ENCODE measurements around the gene IL17RE. TPM values are rescaled to one million over a fixed set of nuclear protein-coding genes. Genes with fewer than 3 reads are reported as not detected.

IL17RE gene
- total RNA-seq, 1 experiment from 2014 or later, result 4.0 TPM

- Histone ChIP-seq H3K27ac (ENCODE audit: low read length) (peak overlapping the region; percentile 93), H3F3A (ENCODE audit: low read length, unreplicated experiment) (peaks cover 20% of the 10 kb centered on the region), H3K4me2 (ENCODE audit: low read length) (peak overlapping the region; percentile 79), H3K36me3 (ENCODE audit: low read depth, low read length) (peaks cover 13% of the 10 kb centered on the region; the same call in 1 of the 2 replicates), H3K4me1 (ENCODE audit: insufficient read depth, low read length) (peaks cover 57% of the 10 kb centered on the region), H3K9me2 (replicated peaks; ENCODE audit: low read length) (no peaks in the 10 kb centered on the region), H3K27me3 (ENCODE audit: low read length) (no peaks in the 10 kb centered on the region), H3K9me3 (ENCODE audit: low read length) (no peaks in the 10 kb centered on the region), H3K9ac (ENCODE audit: low read length) (peak overlapping the region; percentile 65), H2AFZ (ENCODE audit: low read length) (peak overlapping the region; percentile 44; the same call in 1 of the 2 replicates), H3K79me2 (ENCODE audit: low read length) (peaks cover 16% of the 10 kb centered on the region), H3K4me3 (ENCODE audit: low read length) (peak overlapping the region; percentile 46), H4K20me1 (ENCODE audit: low read length) (no peaks in the 10 kb centered on the region)
- ChIA-PET CTCF (interaction anchor here (0.6 to 1.0 kb wide), 4 partner anchors 19 to 84 kb away, joined by 3 to 8 read pairs (median 4); partner anchors contain the start of gene IL17RC), POLR2A (ENCODE audit: unreplicated experiment) (interaction anchor here (0.5 to 1.1 kb wide), 2 partner anchors 15 to 35 kb away, joined by 5 to 8 read pairs; no protein-coding TSS in a partner anchor)
- BruUV-seq (replicated peaks), result TSS peak; percentile 56
- ATAC-seq (peak; percentile 85), DNase-seq (peak; percentile 99)
- intact Hi-C loops (cut with micrococcal nuclease), result loop anchor here (1.0 to 5.0 kb wide), 4 partner anchors 15 to 55 kb away; partner anchors contain the start of genes CRELD1 and RPUSD3
- no peak for TF ChIP-seq EZH2phosphoT487 (IDR thresholded peaks at IDR 0.05; ENCODE audit: borderline replicate concordance, low read length)
- no peak for TF ChIP-seq CTCF (conservative IDR thresholded peaks at IDR 0.05; ENCODE audit: low read depth, low read length)
- TF ChIP-seq EZH2 (IDR thresholded peaks at IDR 0.05; ENCODE audit: low read length, unreplicated experiment), result no peak
Measured at GRCh38 chr3:9897408-9898372, 5.0 kb upstream of the IL17RE start.

GRCh38 chr3:9898467-9899241 lies 4.0 kb upstream of the IL17RE start:
- CTCF ChIA-PET, result interaction anchor here (0.9 to 1.0 kb wide), 3 partner anchors 18 to 48 kb away, joined by 3 to 8 read pairs (median 4); partner anchors contain the start of gene IL17RC
- peaks cover 4% of the 10 kb centered on the region; the same call in 1 of the 2 replicates for H3K36me3 ChIP-seq (ENCODE audit: low read depth, low read length)
- H3K4me3 ChIP-seq (ENCODE audit: low read length), result peak overlapping the region; percentile 46
- POLR2A ChIA-PET (ENCODE audit: unreplicated experiment), result interaction anchor here (1.1 kb wide), 1 partner anchor 14 kb away, joined by 5 read pairs; no protein-coding TSS in a partner anchor
- no peaks in the 10 kb centered on the region for H4K20me1 ChIP-seq (ENCODE audit: low read length)
- H3K9me3 ChIP-seq (ENCODE audit: low read length), result no peaks in the 10 kb centered on the region
- peak overlapping the region; percentile 65 for H3K9ac ChIP-seq (ENCODE audit: low read length)
- no peaks in the 10 kb centered on the region for H3K27me3 ChIP-seq (ENCODE audit: low read length)
- TSS peak; percentile 22 for BruUV-seq (replicated peaks)
- no peaks in the 10 kb centered on the region for H3K9me2 ChIP-seq (replicated peaks; ENCODE audit: low read length)
- peaks cover 15% of the 10 kb centered on the region for H3F3A ChIP-seq (ENCODE audit: low read length, unreplicated experiment)
- H3K4me1 ChIP-seq (ENCODE audit: insufficient read depth, low read length), result peaks cover 57% of the 10 kb centered on the region
- DNase-seq (peak; percentile 71), ATAC-seq (peak; percentile 14)
- intact Hi-C loops (cut with micrococcal nuclease), result loop anchor here (1.0 to 5.0 kb wide), 4 partner anchors 14 to 56 kb away; partner anchors contain the start of genes CRELD1 and RPUSD3
- peak overlapping the region; percentile 93 for H3K27ac ChIP-seq (ENCODE audit: low read length)
- H3K79me2 ChIP-seq (ENCODE audit: low read length), result peaks cover 6% of the 10 kb centered on the region
- peak overlapping the region; percentile 79 for H3K4me2 ChIP-seq (ENCODE audit: low read length)
- 0 out of 2 replicates have a peak overlapping the region, but pooled peaks have one; percentile 24 for H2AFZ ChIP-seq (ENCODE audit: low read length)
- TF ChIP-seq CTCF (conservative IDR thresholded peaks at IDR 0.05; ENCODE audit: low read depth, low read length) (no peak), EZH2phosphoT487 (IDR thresholded peaks at IDR 0.05; ENCODE audit: borderline replicate concordance, low read length) (no peak), EZH2 (IDR thresholded peaks at IDR 0.05; ENCODE audit: low read length, unreplicated experiment) (no peak)

Measured in PC-3 (cell line).